Measurements from ENCODE around the gene EFEMP2. TPM values are rescaled to one million over a fixed set of nuclear protein-coding genes. Genes with fewer than 3 reads are reported as not detected.
A peak's percentile ranks its signal among the peaks of the same experiment; 100 is the strongest.

EFEMP2 gene
- total RNA-seq, 1 donor from 2014 or later = 9.2 TPM

DNA sequence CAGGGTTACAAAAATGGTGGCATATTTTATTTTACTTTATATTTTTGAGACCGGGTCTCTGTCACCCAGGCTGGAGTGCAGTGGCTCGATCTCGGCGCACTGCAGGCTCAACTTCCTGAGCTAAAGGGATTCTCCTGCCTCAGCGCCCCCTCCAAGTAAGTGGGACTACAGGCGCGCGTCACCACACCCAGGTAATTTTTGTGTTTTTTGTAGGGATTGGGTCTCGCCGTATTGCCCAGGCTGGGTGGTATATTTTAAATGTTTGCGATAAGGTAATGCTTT lies 28.2 kb upstream of the EFEMP2 start:
- H3K27me3 ChIP-seq = peaks cover 99% of the 10 kb centered on the region
- H4K20me1 ChIP-seq (ENCODE audit: low read depth) = no peaks in the 10 kb centered on the region
- H3F3A ChIP-seq (ENCODE audit: low read depth) = peaks cover 13% of the 10 kb centered on the region
- no peak overlapping the region for H3K9ac ChIP-seq
- H2AFZ ChIP-seq (replicated peaks) = no peak overlapping the region
- no peak for DNase-seq (ENCODE audit: low spot score)
- no peak overlapping the region for H3K27ac ChIP-seq
- no peak for TF ChIP-seq EZH2 (IDR thresholded peaks at IDR 0.05)
- H3K4me3 Mint-ChIP-seq = peak overlapping the region; percentile 79
- peak overlapping the region; percentile 47 for H3K4me3 ChIP-seq
- no peaks in the 10 kb centered on the region for H3K36me3 ChIP-seq
- no peak overlapping the region for H3K27ac Mint-ChIP-seq
- H3K9me3 ChIP-seq (ENCODE audit: low read depth) = no peaks in the 10 kb centered on the region
- H3K79me2 ChIP-seq (ENCODE audit: low read depth) = no peaks in the 10 kb centered on the region
- H3K27me3 Mint-ChIP-seq (ENCODE audit: insufficient read depth, low read depth) = peaks cover 42% of the 10 kb centered on the region
- no peaks in the 10 kb centered on the region for H3K9me3 Mint-ChIP-seq
- peaks cover 5% of the 10 kb centered on the region for H3K4me1 ChIP-seq
- no peaks in the 10 kb centered on the region for H3K36me3 Mint-ChIP-seq
- peaks cover 20% of the 10 kb centered on the region for H3K4me1 Mint-ChIP-seq
- H3K4me2 ChIP-seq = peak overlapping the region; percentile 77

DNA sequence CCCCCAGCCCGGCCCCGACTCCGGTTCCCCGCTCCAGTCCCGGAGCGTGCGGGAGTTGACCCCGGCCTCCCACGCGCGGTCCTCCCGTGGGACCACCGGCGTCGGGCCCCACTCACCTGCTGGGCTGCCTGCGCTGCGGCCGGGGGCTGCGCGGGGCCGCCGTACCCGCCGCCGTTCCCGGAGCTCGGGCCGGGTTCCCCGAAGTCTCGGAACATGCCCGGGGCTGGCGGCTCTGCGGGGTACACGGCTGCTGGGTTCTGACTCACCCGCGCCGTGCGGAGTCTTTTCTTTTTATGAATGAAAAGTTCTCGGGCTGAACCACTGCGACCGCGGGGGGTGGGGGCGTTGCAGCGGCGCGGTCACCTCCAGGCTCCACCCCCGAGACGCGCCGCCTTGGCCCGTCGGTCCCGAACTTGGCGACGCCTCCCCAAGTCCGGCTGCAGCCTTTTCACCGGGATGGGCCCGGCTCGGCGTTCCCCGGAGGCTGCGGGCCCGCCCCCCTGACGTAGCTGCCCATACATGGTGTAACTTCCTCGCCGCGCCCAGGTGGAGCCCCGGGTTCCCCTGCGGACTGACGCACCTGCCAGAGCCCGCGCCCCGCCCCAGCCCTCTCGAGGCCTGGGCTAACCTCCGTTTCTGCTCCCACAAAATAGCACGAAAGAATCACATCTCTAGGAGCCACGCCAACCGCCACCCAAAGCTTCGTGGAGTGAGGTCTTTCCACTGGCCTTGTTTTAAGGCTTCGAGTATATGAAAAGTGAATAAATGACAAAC lies 27.7 kb upstream of the EFEMP2 start, which contains the start of gene FOSL1:
TSS of gene FOSL1 (minus strand) at position 264 of the 774 bp plus-strand sequence. CDS start at position 215, 49 bp downstream.
- Mint-ChIP-seq H3K4me1 (peaks cover 20% of the 10 kb centered on the region), H3K36me3 (no peaks in the 10 kb centered on the region), H3K9me3 (no peaks in the 10 kb centered on the region), H3K4me3 (peak within 1 kb of the TSS; percentile 79), H3K27me3 (ENCODE audit: insufficient read depth, low read depth) (peaks cover 42% of the 10 kb centered on the region), H3K27ac (no peak within 1 kb of the TSS)
- Histone ChIP-seq H3K27ac (no peak within 1 kb of the TSS), H3K4me3 (peak within 1 kb of the TSS; percentile 47), H3K9me3 (ENCODE audit: low read depth) (no peaks in the 10 kb centered on the region), H3F3A (ENCODE audit: low read depth) (peaks cover 13% of the 10 kb centered on the region), H4K20me1 (ENCODE audit: low read depth) (no peaks in the 10 kb centered on the region), H3K79me2 (ENCODE audit: low read depth) (no peaks in the 10 kb centered on the region), H3K36me3 (no peaks in the 10 kb centered on the region), H2AFZ (replicated peaks) (peak within 1 kb of the TSS; percentile 30), H3K9ac (no peak within 1 kb of the TSS), H3K27me3 (peaks cover 93% of the 10 kb centered on the region), H3K4me1 (peaks cover 5% of the 10 kb centered on the region), H3K4me2 (peak within 1 kb of the TSS; percentile 77)
- peak; percentile 84 for DNase-seq (ENCODE audit: low spot score)
- TF ChIP-seq, protein P1, sequence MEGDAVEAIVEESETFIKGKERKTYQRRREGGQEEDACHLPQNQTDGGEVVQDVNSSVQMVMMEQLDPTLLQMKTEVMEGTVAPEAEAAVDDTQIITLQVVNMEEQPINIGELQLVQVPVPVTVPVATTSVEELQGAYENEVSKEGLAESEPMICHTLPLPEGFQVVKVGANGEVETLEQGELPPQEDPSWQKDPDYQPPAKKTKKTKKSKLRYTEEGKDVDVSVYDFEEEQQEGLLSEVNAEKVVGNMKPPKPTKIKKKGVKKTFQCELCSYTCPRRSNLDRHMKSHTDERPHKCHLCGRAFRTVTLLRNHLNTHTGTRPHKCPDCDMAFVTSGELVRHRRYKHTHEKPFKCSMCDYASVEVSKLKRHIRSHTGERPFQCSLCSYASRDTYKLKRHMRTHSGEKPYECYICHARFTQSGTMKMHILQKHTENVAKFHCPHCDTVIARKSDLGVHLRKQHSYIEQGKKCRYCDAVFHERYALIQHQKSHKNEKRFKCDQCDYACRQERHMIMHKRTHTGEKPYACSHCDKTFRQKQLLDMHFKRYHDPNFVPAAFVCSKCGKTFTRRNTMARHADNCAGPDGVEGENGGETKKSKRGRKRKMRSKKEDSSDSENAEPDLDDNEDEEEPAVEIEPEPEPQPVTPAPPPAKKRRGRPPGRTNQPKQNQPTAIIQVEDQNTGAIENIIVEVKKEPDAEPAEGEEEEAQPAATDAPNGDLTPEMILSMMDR (IDR thresholded peaks at IDR 0.05) = no peak
- TF ChIP-seq EZH2 (IDR thresholded peaks at IDR 0.05) = peak; percentile 87
- peak; percentile 73 for TF ChIP-seq EZH2phosphoT487 (IDR thresholded peaks at IDR 0.05)

DNA sequence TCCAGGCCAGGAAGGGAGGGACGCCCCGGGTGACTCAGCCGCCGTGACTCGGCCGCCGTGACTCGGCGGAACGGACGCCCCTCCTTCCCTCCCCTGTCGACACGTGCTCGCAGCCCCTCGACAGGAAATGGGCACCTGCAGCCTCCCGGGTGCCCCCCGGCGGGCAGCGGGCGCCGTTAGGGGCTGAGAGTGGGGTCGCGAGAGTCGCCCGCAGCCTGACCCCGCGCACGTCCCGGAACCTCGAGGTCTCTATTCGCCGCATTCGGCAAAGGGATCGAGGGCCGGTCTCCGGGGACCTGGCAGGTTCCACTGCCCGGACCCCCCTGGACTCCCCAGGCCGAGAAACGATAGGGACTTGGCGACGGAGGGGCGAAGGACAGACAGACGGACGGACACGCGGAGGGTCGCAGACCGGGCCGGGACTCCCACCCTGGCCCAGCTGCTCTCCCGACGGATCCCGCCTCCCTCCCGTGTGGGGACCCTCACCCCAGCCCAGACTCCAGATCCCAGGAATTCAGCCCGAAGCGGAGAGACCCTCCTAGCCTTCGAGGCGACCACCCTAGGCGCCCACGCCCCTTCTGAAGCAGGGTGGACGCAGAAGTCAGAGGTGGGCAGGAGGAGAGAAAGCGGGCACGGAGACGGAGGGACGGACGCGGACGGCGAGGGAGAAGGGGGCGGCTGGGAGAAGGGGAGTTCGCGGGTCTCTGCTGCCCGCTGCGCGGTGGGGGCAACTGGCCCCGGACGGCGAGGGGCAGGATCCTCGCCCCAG lies 26.9 kb upstream of the EFEMP2 start:
- no peak overlapping the region for H3K27ac Mint-ChIP-seq

More for the DNA sequence above, 26.9 kb upstream of the EFEMP2 start:
- Histone ChIP-seq H3K79me2 (ENCODE audit: low read depth) (no peaks in the 10 kb centered on the region), H3K36me3 (no peaks in the 10 kb centered on the region), H3K9me3 (ENCODE audit: low read depth) (no peaks in the 10 kb centered on the region), H3K4me3 (peak overlapping the region; percentile 47), H3K27ac (no peak overlapping the region), H3K4me2 (peak overlapping the region; percentile 77), H3K9ac (no peak overlapping the region), H3K27me3 (peaks cover 86% of the 10 kb centered on the region), H3K4me1 (peaks cover 5% of the 10 kb centered on the region), H3F3A (ENCODE audit: low read depth) (peaks cover 13% of the 10 kb centered on the region), H4K20me1 (ENCODE audit: low read depth) (no peaks in the 10 kb centered on the region), H2AFZ (replicated peaks) (peak overlapping the region; percentile 30)
- H3K27me3 Mint-ChIP-seq (ENCODE audit: insufficient read depth, low read depth) = peaks cover 42% of the 10 kb centered on the region
- no peaks in the 10 kb centered on the region for H3K36me3 Mint-ChIP-seq
- no peaks in the 10 kb centered on the region for H3K9me3 Mint-ChIP-seq
- TF ChIP-seq, protein P1 (IDR thresholded peaks at IDR 0.05) = no peak
- TF ChIP-seq EZH2phosphoT487 (IDR thresholded peaks at IDR 0.05) = peak; percentile 81
- TF ChIP-seq EZH2 (IDR thresholded peaks at IDR 0.05) = peak; percentile 99
- peak overlapping the region; percentile 79 for H3K4me3 Mint-ChIP-seq
- DNase-seq (ENCODE audit: low spot score) = peak; percentile 45
- peaks cover 20% of the 10 kb centered on the region for H3K4me1 Mint-ChIP-seq

All from neural progenitor cell (in vitro differentiated cells).